Epithelial cell of esophagus (primary cell): ENCODE measurements around the gene TMEM17.

Experiments used
- DNase-seq: peaks from one replicate; pipeline ENCODE4 v3.0.0; 2010; ENCODE audit warnings: low read depth
- H3K4me3 ChIP-seq: 2 replicates; pipeline ENCODE4 v1.5.1; 2011; ENCODE audit warnings: mild to moderate bottlenecking, low read length, control low read depth
- CTCF ChIP-seq: IDR thresholded peaks from 2 replicates; pipeline ENCODE4 v1.5.1; 2011; ENCODE audit warnings: low read depth, mild to moderate bottlenecking, low read length, control low read depth, inconsistent platforms; ENCODE audit not compliant: insufficient read depth; ENCODE audit errors: missing control alignments

TMEM17 gene

GRCh38 chr2:62473246-62473827, 32.7 kb downstream of the TMEM17 start:
- no peak overlapping the region for H3K4me3 ChIP-seq
- DNase-seq = no peak
- TF ChIP-seq CTCF = no peak

GRCh38 chr2:62472312-62472711, 33.7 kb downstream of the TMEM17 start:
- TF ChIP-seq CTCF = no peak
- H3K4me3 ChIP-seq = no peak overlapping the region
- DNase-seq = no peak

- no peak for TF ChIP-seq CTCF
- no peak overlapping the region for H3K4me3 ChIP-seq
- DNase-seq = no peak
These were observed 34.2 kb downstream of the TMEM17 start for GRCh38 chr2:62471816-62472215.

- DNase-seq = no peak
- TF ChIP-seq CTCF = no peak
- no peak overlapping the region for H3K4me3 ChIP-seq
These were observed 34.6 kb downstream of the TMEM17 start for GRCh38 chr2:62471404-62471803.

- no peak for TF ChIP-seq CTCF
These were observed 36.4 kb downstream of the TMEM17 start for GRCh38 chr2:62469548-62469947.

GRCh38 chr2:62469114-62469513, 36.9 kb downstream of the TMEM17 start:
- no peak overlapping the region for H3K4me3 ChIP-seq
- no peak for TF ChIP-seq CTCF
- DNase-seq = no peak

More at GRCh38 chr2:62469548-62469947, 36.4 kb downstream of the TMEM17 start:
- no peak for DNase-seq
- H3K4me3 ChIP-seq = no peak overlapping the region
